ENCODE measurements around the gene CISTR. TPM values are rescaled to one million over a fixed set of nuclear protein-coding genes. Genes with fewer than 3 reads are reported as not detected.
"Not testable (repeated sequence)": the region's sequence is repeated elsewhere in the genome, so short reads cannot be mapped to it uniquely, and the experiment has no call there.

The CISTR gene
- not detected for polyA plus RNA-seq (2013, experiment 1 of 2; ENCODE audit: insufficient read length)
- polyA plus RNA-seq (2013, experiment 2 of 2; ENCODE audit: insufficient read length): not detected

GRCh38 chr12:53751336-53752191 lies at the start of gene CISTR:
CISTR (minus strand) TSS chr12:53751979.
- DNase-seq: no peak

GRCh38 chr12:53798575-53798974 lies 46.8 kb upstream of the CISTR start:
- no peak for DNase-seq

- no peak for DNase-seq
These were observed 44.1 kb upstream of the CISTR start for GRCh38 chr12:53795927-53796326.

- DNase-seq: no peak
These were observed 41.4 kb upstream of the CISTR start for GRCh38 chr12:53793221-53793620.

GRCh38 chr12:53791735-53792326 lies 40.1 kb upstream of the CISTR start:
- DNase-seq: no peak

GRCh38 chr12:53789570-53789969 lies 37.8 kb upstream of the CISTR start:
- no peak for DNase-seq

GRCh38 chr12:53788892-53789291 lies 37.1 kb upstream of the CISTR start:
- DNase-seq: no peak

GRCh38 chr12:53786411-53786810 lies 34.6 kb upstream of the CISTR start:
- no peak for DNase-seq

GRCh38 chr12:53785161-53785560 lies 33.4 kb upstream of the CISTR start:
- no peak for DNase-seq

GRCh38 chr12:53782093-53782703 lies 30.4 kb upstream of the CISTR start:
- DNase-seq: no peak

- no peak for DNase-seq
These were observed 29.5 kb upstream of the CISTR start for GRCh38 chr12:53781228-53781801.

GRCh38 chr12:53780323-53780722 lies 28.5 kb upstream of the CISTR start:
- DNase-seq: no peak

GRCh38 chr12:53779679-53780078 lies 27.9 kb upstream of the CISTR start:
- not testable (repeated sequence) for DNase-seq

- no peak for DNase-seq
These were observed 26.3 kb upstream of the CISTR start for GRCh38 chr12:53777936-53778644.

- DNase-seq: no peak
These were observed 25.6 kb upstream of the CISTR start for GRCh38 chr12:53777412-53777811.

- no peak for DNase-seq
These were observed 25.1 kb upstream of the CISTR start for GRCh38 chr12:53776872-53777271.

- DNase-seq: no peak
These were observed 23.8 kb upstream of the CISTR start for GRCh38 chr12:53775478-53776145.

GRCh38 chr12:53770281-53770680 lies 18.5 kb upstream of the CISTR start:
- peak; percentile 92 for DNase-seq

GRCh38 chr12:53768976-53769375 lies 17.2 kb upstream of the CISTR start:
- DNase-seq: no peak

- peak; percentile 33 for DNase-seq
These were observed 15.1 kb upstream of the CISTR start for GRCh38 chr12:53766881-53767280.

- DNase-seq: no peak
These were observed 14.1 kb upstream of the CISTR start for GRCh38 chr12:53765891-53766290.

- no peak for DNase-seq
These were observed 12.8 kb upstream of the CISTR start for GRCh38 chr12:53764615-53765014.
